HG02885 (cell line): ENCODE measurements around the gene PLA2G4D.

Experiments used
- ATAC-seq: cut with Tn5 transposase; IDR thresholded peaks from one replicate; pipeline ENCODE4 v1.9.1; 2021; ENCODE audit warnings: mild to moderate bottlenecking; ENCODE audit not compliant: unreplicated experiment, poor library complexity

PLA2G4D gene

DNA sequence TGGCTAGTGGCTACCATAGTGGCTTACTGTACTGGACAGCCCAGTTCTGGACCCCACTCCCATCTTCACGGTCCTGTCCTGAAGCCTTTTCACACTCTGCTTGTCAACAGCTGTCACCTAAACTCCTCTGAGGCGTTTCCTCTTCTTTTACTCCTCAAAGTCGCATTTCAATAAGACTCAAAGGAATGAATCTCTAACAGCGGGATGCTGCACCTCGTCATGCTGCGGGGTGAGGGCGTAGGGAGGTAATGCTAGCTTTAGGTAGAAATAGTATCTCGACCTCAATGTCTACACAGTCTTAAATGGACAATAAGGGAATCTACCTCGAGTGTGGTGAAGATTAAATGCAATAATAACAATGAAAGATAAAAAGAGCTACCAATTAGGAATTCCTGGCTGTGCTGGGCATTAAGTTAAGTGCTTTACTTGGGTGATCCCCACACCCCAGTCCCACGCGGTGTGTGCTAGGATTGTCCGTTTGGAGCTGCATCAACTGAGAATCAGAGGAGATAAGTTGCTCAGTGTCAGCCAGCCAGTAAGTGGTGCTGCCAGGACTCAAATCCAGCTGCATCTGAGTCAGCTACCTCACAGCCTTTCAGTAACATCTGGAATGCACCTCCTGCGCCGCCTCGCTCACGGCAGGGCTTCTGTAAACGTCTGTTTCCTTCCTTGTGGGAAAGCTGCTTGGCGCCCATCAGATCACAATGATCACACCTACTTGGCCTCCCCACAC, 14.0 kb downstream of the PLA2G4D start:
- ATAC-seq: no peak

DNA sequence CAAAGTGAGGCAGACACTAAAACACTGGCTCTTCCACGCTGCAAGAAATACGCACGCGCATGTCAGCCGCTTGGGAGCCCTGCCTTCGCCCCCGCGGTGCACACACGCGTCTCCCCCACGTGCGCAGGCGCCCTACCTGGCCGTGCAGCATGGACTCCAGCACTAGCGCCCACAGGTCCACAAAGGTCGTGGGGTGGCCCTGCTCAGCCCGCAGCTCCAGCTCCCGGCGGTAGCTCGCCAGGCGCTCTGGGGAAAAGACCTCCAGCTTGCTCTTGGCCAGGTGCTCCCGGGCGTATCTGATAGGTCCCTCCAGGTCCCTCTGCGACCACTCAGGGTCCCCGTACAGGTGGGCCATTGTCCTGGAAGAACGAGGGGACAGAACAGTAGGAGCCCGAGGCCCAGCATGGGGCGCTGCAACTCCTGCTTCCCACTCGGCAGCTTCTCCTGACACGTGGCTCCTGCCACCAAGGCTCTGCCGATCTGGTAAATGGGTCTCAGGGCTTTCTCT, 14.9 kb downstream of the PLA2G4D start:
- ATAC-seq: no peak

DNA sequence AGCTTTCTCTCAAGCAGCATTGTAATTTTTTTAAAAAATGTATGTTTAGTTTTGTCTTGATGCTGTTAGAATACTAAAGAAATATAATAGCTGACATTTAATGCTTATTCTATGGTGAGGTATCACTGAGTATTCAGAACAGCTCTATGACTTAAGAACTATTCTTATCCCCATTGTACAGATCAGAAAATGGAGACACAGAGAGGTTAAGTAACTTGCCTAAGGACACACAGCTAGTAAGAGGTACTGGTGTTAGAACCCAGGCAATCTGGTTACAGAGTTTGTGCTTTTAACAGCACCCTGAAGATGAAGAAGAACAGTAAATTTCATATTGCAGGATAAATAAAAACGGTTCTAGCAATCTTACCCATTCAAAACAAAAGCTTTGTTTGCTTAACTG, 15.5 kb downstream of the PLA2G4D start:
- ATAC-seq: no peak

DNA sequence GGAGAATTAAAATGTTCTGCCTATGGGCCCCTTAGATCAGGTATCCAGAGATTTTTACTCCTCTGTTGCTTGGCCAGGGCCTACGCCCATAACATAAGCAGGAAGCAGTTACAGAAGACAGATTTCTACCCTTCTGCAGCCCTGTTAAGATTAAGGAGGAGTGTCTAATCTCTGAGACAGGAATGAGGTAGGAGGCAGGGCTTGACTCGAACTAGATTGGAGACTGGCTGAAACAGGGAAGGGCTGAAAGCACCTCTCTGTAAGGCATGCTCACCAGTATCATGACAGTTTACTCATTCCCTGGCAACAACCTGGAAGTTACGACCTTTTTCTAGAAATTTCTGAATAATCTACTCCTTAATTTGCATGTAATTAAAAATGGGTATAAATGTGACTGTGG, 16.7 kb downstream of the PLA2G4D start:
- ATAC-seq: no peak

DNA sequence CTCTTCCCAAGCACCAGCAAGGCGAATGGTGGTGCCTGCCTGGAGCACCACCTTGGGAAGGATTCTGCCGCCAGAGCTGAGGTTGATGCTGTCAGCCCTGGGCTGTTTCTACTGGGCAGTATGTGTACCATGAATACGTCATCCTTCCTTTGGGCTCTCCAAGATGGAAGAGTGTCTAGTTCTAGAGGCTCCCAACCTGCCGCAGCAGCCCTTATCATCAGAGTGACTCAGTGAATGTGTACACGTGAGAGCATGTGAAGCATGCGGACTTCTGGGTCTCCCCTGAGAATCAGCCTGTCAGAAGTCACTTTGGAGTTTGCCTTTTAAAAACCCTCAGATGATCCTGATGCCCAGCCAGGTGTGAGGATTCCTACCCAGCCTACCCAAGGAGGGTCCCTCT, 20.9 kb downstream of the PLA2G4D start:
- ATAC-seq: no peak

DNA sequence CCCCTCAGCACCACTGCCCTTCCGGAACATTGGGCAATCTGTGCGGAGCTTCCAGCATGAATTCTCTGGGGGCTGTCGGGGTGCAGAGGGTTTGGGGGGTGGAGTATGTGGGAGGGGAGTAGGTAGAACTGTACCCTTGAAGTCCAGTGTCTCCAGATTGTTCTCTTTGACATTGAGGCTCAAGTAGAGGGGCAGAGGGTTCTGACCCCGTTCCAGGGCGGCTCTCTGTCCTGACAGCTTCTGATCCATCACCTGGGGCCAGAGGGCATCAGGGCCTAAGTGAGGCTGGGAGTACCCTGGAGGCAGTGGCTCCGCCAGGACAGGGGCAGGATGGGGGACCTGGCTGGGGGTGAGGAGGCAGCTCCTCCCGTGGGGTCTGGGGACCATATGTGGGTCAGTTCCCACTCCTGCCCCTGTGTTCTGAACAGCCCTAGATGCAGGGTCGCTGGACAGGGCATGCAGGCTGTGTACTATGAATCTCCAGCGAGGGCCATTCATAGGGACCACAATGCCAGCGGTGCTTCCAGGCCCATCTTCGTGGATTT, 22.1 kb downstream of the PLA2G4D start:
- no peak for ATAC-seq

DNA sequence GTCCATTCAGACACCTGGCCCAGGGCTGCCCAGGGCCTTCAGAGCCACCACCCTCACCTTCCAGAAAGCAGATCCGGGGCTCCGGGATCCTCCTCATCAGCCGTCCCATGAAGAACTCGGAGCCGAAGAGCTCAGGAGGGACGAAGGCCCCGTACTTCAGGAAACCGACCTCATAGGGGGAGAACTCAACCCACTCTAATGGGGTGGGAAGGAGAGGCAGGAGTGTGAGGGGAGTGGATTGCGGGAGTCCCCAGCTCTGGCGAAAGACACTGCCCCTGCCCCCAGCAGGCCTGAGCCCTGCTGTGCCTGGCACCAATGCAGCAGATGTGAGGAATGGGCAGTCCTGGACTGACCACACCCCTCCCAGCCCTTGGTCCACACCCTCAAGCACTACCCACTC, 22.6 kb downstream of the PLA2G4D start:
- no peak for ATAC-seq

DNA sequence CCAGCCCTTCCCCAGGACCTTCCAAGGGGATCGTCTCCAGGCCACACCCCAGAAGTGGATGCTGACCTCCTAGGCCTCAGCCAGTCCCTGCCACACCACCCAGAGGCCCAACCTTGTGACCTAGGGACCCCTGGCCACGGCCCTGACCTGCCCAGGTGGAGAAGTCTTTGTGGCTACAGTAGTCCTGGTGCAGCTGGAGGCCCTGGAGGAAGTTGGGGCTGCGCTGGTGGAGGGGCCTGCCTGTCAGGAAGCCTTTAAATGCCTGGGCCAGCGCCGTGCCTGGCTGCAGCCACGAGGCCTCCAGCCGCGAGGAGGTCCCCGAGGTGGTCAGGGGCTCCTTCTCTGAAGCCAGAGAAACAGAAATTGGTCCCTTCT, 23.4 kb downstream of the PLA2G4D start:
- ATAC-seq: no peak

DNA sequence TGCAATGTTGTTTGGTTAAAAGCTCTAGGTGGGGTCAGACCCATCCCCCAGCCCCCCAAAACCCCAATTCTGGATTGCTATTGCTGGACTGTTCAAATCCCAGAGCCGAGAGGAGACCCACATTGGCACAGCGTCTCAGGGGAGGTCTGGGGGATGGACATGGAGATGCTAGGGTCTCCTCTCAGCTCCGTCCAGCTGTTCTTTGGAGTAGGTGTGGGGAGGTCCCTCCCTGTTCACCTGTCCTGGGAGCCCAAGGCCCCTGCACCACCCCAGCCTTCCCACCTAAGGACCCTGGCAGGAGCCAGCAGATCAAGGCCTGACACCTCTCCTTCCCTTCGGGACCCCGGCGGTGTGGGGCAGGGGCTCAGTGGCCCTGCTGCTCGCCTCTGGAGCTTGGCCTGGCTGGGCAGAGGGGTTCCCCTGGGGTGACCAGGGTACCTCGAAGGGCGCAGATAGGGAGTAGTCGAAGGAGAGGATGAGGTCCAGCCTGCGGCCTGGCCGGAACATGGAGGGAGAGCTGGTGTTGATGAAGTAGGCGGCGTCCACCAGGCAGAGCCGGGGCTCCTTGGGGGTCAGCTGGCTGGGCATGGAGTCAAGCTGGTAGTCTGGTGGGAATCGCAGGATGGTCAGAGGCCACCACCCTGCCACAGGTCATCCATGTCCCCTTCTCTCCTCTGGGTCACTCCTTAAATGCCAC, 23.9 kb downstream of the PLA2G4D start:
- ATAC-seq: no peak

DNA sequence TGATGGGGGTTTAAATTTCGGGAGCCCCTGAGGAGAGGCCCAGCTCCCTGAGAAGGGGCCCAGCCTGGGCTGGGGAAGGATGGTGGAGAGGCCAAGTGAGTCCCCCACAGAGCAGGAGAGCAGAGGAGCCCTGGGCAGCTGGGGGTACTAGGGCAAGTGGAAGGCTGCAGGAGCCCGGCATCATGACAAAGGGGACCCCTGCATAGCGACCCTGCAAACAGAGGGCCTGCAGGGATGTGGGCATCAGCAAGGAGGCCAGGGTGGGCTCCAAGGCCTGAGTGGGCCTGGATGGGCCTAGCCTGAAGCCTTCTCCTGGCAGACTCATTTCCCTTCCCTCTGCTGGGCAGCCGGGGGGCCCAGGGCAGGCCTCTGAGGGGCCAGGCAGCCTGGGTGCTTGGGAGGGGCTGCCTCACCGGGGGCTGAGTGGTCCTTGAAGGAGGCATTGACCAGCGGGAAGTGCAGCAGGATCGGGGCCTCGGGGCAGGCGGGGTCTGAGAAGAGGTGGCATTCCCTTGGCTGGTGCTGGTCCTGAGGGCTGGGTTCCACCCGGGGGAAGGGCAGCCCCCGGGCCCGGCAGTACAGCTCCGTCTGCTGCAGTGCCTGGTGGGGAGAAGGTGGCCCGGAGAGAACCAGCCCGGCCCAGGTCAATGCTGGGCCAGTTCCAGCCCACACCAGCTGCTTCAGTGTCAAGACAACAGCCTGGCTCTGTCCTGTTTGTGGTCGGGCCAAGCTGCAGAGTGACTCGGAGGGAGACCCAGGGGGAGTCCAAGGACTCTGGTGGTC, 24.7 kb downstream of the PLA2G4D start:
- ATAC-seq: no peak

DNA sequence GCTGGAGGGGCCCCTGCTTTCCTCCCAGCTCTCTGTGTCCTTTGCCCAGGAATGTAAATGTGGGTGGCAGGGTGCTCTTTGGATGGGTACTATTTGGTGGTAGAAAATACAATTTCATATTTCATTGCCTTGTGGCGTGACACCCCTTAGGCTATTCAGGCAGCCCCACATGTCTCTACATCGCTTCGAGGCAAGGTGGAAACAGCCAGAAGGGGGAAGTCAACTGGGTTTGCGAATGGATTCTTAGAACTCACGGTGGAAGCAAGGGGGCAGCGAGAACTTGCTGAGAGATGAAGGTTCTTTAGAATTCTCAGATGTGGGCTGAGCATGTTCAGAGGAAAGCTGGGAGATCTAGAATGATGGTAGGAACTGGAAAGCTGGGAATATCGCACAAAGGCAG, 25.3 kb downstream of the PLA2G4D start:
- no peak for ATAC-seq

DNA sequence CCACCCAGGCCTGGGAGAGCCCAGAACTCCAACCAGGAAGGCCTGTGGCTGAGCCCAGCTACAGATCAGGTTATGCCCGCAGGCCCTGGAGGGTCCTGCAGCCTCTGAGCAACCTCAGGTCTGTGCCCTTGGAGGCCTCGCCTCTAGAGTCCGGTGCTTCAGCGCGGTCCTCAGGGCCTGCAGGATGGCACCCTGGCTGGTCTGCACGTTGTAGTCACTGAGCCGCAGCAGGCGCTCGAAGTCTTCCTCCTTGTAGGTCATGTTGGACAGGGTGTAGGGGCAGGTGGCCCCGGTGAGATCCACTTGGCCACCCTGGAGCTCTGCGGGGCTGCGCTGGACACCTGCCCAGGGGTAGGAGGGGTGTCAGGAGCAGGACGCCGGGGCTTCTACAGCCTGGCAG, 25.8 kb downstream of the PLA2G4D start:
- no peak for ATAC-seq

DNA sequence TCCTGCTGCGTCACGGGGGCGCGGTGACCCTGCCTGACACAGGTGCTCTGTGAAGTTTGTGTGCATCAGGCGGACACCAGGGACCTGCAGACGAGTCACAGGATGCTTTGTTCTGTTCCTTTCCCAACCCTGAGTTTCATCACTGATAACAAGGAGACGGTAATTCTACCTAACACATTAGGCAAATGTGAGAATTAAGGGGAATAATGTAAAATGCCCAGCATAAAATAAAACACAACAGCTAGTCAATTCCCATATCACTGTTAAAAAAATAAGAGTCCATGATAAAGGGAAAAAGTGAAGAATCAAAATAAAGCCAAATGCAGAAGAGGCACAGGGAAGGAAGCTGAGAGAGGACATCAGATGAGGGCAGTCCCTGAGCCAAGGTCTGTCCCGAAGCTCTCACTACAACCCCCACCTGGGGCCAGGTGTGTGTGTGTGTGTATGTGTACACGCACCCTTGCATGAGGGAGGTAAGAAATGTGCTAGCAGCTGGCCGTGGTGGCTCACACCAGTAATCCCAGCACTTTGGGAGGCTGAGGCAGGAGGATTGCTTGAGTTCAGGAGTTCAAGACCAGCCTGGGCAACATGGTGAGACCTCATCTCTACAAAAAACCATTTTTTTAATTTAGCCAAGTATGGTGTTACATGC, 27.5 kb downstream of the PLA2G4D start:
- no peak for ATAC-seq

DNA sequence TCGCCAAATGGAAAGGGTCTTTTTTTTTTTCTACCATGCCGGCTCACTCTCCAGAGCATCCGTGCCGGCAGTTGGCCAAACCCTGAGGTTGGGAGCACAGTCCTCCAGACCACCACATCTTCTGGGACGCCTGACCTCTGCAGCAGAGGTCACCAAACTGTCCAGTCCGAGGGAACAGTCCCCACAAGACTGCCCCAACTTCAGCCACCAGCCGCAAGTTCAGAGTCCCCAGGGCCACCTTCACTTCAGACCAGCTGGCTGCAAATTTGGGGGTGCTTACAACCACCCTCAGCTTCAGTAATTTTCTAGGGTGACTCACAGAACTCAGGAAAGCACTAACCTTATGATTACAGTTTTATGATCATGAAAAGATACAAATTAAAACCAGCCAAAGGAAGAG, 28.9 kb downstream of the PLA2G4D start:
- ATAC-seq: no peak

DNA sequence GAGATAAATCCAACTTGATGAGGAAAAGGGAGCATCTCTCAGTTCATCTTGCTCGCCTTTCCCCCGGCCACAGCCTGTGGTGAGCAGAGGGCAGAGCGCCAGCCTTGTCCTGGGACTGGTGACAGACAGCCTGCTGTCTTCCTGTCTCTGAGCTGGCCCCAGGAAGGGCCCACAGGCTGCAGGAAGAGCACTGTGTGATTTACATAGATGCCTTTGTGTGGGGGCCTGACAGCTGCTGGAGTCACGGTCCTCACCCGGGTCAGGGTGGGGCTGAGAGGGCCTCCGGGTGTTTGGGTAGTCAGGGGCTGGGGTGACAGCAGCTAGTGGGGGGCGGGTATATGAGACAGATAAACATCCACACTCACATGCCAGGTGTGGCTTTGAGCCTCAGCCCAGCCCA, 29.3 kb downstream of the PLA2G4D start:
- ATAC-seq: no peak

DNA sequence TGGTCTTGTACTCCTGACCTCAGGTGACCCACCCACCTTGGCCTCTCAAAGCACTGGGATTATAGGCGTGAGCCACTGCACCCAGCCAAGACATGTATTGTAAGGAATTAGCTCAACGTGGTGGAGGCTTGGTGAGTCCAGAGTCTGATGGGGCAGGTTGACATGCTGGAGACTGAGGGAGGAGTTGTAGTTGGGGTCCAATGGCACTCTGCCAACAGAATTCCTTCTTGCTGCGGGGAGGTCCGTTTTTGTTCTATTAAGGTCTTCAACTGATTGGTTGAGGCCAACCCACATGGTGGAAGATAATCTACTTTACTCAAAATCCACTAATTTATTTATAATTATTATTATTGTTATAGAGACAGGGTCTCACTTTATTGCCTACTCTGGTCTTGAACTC, 30.1 kb downstream of the PLA2G4D start:
- no peak for ATAC-seq

DNA sequence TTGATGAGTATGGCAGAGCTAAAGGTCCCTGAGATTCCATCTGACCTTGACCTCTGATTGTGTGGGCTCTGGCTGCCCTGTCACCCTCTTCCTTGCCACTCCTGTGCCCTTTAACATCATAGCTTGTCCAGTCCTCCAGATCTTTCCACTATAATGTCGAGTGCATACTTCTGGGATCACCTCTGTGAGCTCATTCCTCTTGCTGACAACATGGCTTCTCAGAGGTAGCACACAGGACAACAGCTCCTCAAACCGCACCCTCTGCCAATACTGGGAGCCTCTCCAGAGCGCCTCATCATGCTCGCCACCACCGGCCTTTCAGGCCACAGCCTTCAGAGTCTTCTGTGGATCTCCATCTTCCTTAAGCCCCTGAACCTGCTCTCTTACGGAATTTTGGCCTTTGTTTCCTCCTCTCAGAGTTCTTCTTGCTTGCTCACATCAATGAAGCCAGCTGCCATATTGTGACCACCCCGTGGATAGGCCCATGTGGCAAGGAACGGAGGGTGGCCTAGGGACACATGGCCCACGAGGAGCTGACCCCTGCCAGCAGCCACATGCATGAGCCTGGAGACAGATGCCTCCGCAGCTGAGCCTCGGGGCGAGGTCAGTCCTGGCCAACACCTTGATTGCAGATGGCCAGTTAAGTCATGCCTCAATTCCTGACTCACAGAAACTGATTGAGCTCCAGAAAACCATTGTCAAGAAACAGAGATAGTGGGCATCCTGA, 31.1 kb downstream of the PLA2G4D start:
- ATAC-seq: no peak

DNA sequence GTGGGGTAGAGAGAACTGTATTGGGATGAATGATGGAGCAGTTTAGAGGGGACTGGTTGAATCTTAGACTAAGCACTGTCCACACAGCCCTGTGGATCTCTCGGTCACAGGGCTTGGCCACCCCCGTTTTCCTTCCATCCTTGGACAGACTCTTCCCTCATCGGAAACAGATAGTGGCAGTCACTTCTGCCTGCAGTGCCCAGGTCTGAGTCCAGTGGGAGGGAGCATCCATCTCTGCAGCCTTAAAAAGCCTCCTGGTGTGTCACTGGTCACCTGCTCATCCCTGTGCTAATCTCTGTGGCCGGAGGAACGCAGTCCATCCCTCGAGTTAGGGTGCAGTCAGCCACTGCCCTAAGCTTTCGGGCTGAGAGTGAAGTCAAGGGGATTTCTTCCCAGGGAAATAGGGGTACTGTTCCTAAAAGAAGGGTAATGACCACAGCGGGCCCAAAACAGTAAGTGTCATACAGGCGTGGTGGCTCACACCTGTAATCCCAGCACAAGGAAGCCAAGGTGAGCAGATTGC, 32.0 kb downstream of the PLA2G4D start:
- no peak for ATAC-seq

DNA sequence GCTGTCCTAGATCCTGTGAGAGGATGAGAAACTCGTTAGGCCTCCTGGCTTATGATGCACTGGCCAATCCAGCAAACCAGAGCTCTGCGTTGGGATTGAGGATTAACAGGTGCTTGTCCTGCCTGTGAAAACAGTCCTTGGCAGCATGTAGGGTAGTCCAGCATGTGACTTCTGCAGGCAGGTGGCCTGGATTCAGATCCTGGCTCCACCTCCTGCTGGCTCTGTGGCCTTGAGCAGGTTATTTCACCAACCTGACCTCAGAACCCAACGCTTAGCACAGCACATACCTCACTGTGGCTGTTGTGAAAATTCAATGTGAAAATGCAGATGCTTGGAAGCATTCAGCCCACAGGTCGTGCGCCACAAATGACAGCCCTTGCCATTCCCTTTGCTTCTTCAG, 33.6 kb downstream of the PLA2G4D start:
- no peak for ATAC-seq

DNA sequence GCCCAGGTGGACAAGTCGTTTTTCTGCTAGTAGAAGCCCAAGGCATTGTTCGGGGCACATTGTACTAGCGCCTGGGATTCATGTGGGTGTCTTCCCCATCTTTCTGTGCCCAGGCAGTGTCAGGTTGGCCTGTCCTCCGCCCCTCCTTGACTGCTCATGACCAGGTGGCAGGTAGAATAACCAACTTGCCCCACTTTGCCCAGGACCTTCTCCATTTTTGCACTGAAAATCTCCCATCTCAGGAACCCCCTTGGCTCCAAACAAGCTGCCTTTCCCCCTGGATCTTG, 33.9 kb downstream of the PLA2G4D start:
- ATAC-seq: no peak
